ENCODE measurements around the gene SUCO.

Gene SUCO

GRCh38 chr1:172567720-172568119 is 34.8 kb downstream of the SUCO start:
- H3K36me3 ChIP-seq (replicated peaks; ENCODE audit: low read depth, low read length): peaks cover 48% of the 10 kb centered on the region

GRCh38 chr1:172574080-172574479 is 41.1 kb downstream of the SUCO start:
- Histone ChIP-seq H3K9me3 (ENCODE audit: insufficient read depth, low read length) (peaks cover 5% of the 10 kb centered on the region), H3K4me1 (ENCODE audit: low read length) (no peaks in the 10 kb centered on the region), H3K79me2 (ENCODE audit: low read length) (no peaks in the 10 kb centered on the region), H4K20me1 (ENCODE audit: insufficient read depth, low read length) (no peaks in the 10 kb centered on the region), H3K27ac (ENCODE audit: low read length) (no peak overlapping the region), H2AFZ (ENCODE audit: low read depth, low read length) (no peak overlapping the region), H3K36me3 (replicated peaks; ENCODE audit: low read depth, low read length) (peaks cover 34% of the 10 kb centered on the region), H3K4me3 (ENCODE audit: low read length) (no peak overlapping the region), H3K27me3 (ENCODE audit: low read depth, low read length) (no peaks in the 10 kb centered on the region), H3K4me2 (ENCODE audit: low read length) (no peak overlapping the region), H3K9ac (ENCODE audit: low read length) (no peak overlapping the region)
- TF ChIP-seq EZH2phosphoT487 (IDR thresholded peaks at IDR 0.05; ENCODE audit: low read depth) (no peak), CTCF (IDR thresholded peaks at IDR 0.05; ENCODE audit: low read depth, low read length) (no peak)

More at GRCh38 chr1:172567720-172568119, 34.8 kb downstream of the SUCO start:
- Histone ChIP-seq H3K9me3 (ENCODE audit: insufficient read depth, low read length) (peaks cover 5% of the 10 kb centered on the region), H3K79me2 (ENCODE audit: low read length) (no peaks in the 10 kb centered on the region), H3K9ac (ENCODE audit: low read length) (no peak overlapping the region), H2AFZ (ENCODE audit: low read depth, low read length) (no peak overlapping the region), H3K4me3 (ENCODE audit: low read length) (no peak overlapping the region), H3K27ac (ENCODE audit: low read length) (no peak overlapping the region), H3K27me3 (ENCODE audit: low read depth, low read length) (no peaks in the 10 kb centered on the region), H3K4me1 (ENCODE audit: low read length) (no peaks in the 10 kb centered on the region), H3K4me2 (ENCODE audit: low read length) (no peak overlapping the region), H4K20me1 (ENCODE audit: insufficient read depth, low read length) (0 out of 2 replicates have a peak, but pooled peaks cover 12% of the 10 kb centered on the region)
- TF ChIP-seq EZH2phosphoT487 (IDR thresholded peaks at IDR 0.05; ENCODE audit: low read depth) (no peak), CTCF (IDR thresholded peaks at IDR 0.05; ENCODE audit: low read depth, low read length) (no peak)

GRCh38 chr1:172578586-172578985 is 45.6 kb downstream of the SUCO start:
- Histone ChIP-seq H3K4me2 (ENCODE audit: low read length) (no peak overlapping the region), H4K20me1 (ENCODE audit: insufficient read depth, low read length) (no peaks in the 10 kb centered on the region), H3K4me1 (ENCODE audit: low read length) (no peaks in the 10 kb centered on the region), H3K9ac (ENCODE audit: low read length) (no peak overlapping the region), H3K27ac (ENCODE audit: low read length) (no peak overlapping the region), H2AFZ (ENCODE audit: low read depth, low read length) (no peak overlapping the region), H3K27me3 (ENCODE audit: low read depth, low read length) (no peaks in the 10 kb centered on the region), H3K36me3 (replicated peaks; ENCODE audit: low read depth, low read length) (peaks cover 29% of the 10 kb centered on the region), H3K9me3 (ENCODE audit: insufficient read depth, low read length) (no peaks in the 10 kb centered on the region), H3K4me3 (ENCODE audit: low read length) (no peak overlapping the region), H3K79me2 (ENCODE audit: low read length) (no peaks in the 10 kb centered on the region)
- no peak for TF ChIP-seq EZH2phosphoT487 (IDR thresholded peaks at IDR 0.05; ENCODE audit: low read depth)
- TF ChIP-seq CTCF (IDR thresholded peaks at IDR 0.05; ENCODE audit: low read depth, low read length): no peak

- H3K36me3 ChIP-seq (replicated peaks; ENCODE audit: low read depth, low read length): peaks cover 23% of the 10 kb centered on the region
- no peaks in the 10 kb centered on the region for H3K9me3 ChIP-seq (ENCODE audit: insufficient read depth, low read length)
- no peaks in the 10 kb centered on the region for H4K20me1 ChIP-seq (ENCODE audit: insufficient read depth, low read length)
- H2AFZ ChIP-seq (ENCODE audit: low read depth, low read length): no peak overlapping the region
- H3K27ac ChIP-seq (ENCODE audit: low read length): no peak overlapping the region
- H3K9ac ChIP-seq (ENCODE audit: low read length): no peak overlapping the region
- no peak overlapping the region for H3K4me3 ChIP-seq (ENCODE audit: low read length)
- no peaks in the 10 kb centered on the region for H3K27me3 ChIP-seq (ENCODE audit: low read depth, low read length)
- TF ChIP-seq CTCF (IDR thresholded peaks at IDR 0.05; ENCODE audit: low read depth, low read length) (no peak), EZH2phosphoT487 (IDR thresholded peaks at IDR 0.05; ENCODE audit: low read depth) (no peak)
- no peak overlapping the region for H3K4me2 ChIP-seq (ENCODE audit: low read length)
- H3K4me1 ChIP-seq (ENCODE audit: low read length): no peaks in the 10 kb centered on the region
- no peaks in the 10 kb centered on the region for H3K79me2 ChIP-seq (ENCODE audit: low read length)
Observed at GRCh38 chr1:172581273-172581672, 48.3 kb downstream of the SUCO start.
